Measurements from ENCODE around the gene PHKG2.

PHKG2 gene

DNA sequence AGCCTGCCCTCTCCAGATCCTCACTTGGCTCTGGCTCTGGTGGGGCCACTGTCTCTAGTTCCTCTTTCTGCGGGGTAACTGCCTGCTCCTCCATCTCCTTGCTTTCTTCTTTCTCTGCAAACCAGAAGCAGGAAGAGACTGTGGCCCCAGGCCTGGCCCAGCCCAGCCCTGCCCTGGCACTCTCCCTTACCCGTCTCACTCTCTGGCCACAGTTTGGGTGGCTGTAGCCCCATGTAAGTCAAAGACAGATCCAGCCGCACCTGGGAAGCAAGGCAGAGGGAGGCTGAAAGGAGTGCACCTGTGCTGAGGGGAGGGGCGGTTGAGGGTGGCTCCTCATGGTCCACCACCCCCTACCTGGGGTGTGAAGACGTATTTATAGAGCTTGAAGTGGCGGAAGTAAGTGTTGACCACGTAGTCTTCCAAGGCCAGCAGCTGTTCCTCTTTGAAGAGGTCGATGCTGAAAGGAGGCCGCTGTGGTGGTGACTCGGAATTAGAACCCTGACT lies 10.8 kb downstream of the PHKG2 start:
- DNase-seq, result no peak

DNA sequence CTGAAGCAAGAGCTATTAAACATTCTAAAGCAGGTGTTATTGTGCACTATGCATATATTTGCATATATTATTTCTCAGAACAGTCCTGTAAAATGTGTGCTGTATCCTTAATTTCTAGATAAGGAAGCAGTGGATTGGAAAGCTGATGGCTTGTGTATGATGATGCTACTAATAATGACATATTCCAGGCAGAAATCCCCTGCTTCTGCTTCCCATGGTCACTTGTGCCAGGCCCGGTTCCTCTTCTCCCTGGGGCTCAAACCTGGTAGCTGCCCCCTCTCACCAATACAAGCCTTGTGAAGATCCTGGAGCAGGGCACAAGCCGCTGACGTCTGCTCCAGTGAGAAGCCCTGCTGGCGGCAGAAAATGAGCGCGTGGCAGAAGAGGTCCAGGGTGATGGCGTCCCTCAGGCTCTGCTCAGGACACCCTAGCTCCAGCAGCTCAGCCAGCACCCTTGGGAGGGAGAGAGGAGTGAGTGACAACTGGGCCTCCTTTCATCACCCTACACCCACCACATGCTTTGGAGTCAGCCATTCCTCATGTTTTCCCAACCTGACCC lies 11.9 kb downstream of the PHKG2 start:
- DNase-seq, result no peak

DNA sequence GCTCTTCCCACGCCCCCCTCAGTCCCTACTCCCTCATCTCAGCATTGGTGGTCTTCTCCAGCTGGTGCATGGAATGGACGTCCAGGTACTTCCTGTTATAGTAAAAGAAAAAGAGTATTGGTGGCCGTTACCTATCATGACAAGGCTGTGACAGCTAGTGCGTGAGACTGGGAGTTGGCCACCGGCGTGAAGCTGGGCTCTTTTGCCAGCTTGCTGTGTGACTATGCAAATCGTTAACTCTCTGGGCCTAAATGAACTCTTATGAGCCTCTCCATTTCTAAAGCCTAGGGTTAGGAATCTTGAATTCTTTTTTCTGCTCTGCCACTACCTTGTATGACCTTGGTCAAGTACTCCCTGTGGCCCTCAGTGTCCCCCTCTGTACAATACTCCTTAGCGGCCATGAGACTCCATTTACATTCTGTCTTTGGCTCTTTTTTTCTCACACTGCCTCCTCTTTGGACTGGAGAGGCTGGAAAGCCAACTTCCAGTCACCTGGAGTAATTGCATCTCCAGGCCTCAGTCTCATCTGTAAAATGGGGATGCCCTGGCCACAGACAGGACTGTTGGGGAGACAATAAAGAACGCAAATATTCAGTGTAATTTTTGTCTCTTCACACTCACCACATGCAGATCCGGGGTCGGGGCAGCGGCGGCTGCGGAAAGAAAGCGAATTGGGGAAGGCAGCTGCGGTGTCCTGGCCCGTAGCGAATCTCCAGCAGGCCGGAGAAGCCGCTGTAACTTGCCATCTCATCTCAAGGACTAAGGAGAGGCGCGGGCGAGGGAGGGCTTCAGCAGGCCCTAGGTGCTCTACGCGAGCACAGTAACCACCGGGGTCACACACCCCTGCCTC lies 12.6 kb downstream of the PHKG2 start:
- no peak for DNase-seq

DNA sequence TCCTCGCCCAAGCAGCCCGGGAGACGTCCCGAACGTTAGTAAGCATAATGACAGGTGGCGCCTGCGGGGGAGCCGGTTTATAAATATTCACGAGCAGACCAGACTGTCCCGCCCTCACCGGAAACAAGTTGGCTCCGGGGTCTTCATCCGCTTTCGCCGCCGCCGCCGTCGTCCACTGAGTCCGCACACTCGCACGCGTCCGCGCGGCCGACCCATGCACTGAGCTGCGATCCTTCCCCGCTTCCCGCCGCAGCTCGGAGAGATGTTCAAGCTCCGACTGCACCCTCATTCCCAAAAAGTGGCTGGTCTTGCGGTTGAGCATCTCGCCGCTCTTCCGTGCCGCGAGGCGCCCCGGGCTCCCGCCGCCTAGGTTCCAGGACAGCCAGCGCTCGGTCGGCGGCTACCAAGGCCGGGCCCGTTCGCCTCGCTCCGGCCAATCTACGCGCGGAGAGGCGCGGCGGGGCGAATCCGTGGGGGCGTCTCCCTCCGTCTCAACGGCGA lies 13.3 kb downstream of the PHKG2 start:
- DNase-seq, result peak; percentile 61

DNA sequence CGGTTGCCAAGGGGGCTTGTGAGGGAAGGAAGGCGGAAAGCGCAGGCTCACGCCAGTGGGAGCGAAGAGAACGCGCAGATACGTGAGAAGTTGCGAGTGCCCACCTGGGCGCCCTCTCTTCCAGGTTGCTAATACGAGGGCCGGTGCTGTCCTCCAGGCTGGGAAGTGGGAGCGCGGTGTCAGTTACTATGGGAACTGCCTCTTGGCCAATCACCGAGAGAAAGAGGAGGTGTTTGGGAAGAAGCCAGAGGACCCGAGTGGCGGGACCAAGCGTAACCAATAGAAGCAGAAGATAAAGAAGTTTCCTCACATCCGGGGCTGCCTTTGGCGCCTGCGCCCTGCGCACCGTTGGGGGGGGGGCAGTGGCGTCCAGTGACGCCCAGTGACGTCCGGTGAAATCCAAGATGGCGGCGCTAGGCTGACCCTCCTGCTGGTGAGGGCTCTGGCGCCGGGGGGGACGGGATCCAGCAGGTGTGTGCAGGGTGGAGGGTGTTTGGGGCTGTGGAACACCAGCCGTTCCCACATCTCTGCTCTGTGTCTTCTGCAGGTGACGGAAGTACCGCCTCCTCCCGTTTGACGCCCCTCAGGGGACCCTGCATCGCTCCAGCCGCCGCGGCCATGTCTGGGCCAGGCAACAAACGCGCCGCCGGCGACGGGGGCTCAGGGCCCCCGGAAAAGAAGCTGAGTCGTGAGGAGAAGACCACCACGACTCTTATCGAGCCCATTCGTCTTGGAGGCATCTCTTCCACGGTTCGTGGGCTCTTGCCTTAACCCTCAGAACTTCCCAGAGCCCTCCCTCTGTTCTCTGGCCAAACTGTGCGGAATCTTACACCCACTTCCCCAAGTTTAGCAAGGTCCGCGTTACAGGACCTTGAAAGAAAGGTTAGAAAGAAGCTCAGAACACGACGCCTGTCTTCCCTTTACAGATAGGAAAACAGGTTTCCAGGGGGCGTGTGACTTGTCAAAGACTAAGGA lies 14.0 kb downstream of the PHKG2 start, which contains the start of the genes CFAP119 and RNF40:
CFAP119 (minus strand) TSS at position 135 of the 975 bp plus-strand sequence. CDS start 314 bp downstream, outside the sequence.
RNF40 (plus strand) TSS at position 395 of the 975 bp plus-strand sequence; CDS start at position 619, 224 bp downstream.
- DNase-seq, result peak; percentile 99

DNA sequence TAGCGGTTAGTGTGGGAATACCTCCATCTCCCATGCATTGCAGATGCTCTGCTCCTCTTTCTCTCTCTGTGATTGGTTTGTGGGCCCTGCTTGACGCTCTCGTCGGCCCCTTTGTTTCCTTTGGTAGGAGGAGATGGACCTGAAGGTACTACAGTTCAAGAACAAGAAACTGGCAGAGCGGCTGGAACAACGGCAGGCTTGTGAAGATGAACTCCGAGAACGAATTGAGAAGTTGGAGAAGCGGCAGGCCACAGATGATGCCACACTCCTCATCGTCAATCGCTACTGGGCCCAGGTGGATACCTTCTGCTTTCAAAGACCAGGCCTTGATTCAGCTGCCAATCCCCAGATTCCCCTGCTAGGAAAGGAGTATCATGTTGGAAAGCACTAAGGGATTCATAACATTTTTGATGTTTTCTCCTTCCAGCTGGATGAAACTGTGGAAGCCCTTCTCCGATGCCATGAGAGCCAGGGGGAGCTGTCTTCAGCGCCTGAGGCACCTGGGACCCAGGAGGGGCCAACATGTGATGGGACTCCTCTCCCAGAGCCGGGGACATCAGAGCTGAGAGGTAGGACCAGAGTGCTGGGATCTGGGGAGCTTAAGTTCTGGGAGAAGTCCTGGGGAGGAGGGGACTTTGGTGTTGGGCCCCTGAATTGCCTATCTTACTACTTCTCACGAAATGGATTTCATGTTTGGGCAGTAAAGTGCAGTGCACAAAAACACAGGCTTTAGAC lies 14.9 kb downstream of the PHKG2 start:
- no peak for DNase-seq

DNA sequence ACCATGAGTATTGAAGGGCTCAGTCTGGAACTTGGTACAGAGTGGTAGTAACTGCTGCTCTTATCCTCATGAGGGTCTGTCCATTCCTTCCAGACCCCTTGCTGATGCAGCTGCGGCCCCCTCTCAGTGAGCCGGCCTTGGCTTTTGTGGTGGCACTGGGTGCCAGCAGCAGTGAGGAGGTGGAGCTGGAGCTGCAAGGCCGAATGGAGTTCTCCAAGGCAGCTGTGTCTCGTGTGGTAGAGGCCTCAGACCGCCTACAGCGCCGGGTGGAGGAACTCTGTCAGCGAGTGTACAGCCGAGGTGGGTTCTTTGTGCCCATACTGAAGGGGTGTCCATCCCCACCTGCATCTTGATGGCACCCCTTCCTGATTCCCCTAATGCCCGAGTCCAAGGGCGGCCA lies 15.9 kb downstream of the PHKG2 start:
- DNase-seq, result no peak

DNA sequence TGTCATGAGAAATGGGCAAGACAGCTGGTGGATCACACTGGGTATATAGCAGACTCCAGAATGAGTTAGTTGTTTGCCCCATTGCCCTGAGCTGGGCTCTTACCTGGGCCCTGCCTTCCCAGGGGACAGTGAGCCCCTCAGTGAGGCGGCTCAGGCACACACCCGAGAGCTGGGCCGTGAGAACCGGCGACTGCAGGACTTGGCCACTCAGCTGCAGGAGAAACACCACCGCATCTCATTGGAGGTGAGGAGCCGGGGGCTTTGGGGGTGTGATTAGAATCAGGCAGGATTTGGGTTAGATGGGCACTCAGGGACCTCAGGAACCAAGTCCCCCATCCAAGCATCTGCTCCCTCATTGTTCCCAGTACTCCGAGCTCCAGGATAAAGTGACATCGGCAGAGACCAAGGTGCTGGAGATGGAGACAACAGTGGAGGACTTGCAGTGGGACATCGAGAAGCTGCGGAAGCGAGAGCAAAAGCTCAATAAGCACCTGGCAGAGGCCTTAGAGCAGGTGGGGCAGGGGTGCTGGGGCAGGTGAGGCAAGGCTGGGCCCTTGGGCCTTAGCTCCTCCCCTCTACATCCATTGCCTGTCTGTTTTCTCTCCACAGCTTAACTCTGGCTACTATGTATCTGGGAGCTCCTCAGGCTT lies 16.7 kb downstream of the PHKG2 start:
- no peak for DNase-seq

DNA sequence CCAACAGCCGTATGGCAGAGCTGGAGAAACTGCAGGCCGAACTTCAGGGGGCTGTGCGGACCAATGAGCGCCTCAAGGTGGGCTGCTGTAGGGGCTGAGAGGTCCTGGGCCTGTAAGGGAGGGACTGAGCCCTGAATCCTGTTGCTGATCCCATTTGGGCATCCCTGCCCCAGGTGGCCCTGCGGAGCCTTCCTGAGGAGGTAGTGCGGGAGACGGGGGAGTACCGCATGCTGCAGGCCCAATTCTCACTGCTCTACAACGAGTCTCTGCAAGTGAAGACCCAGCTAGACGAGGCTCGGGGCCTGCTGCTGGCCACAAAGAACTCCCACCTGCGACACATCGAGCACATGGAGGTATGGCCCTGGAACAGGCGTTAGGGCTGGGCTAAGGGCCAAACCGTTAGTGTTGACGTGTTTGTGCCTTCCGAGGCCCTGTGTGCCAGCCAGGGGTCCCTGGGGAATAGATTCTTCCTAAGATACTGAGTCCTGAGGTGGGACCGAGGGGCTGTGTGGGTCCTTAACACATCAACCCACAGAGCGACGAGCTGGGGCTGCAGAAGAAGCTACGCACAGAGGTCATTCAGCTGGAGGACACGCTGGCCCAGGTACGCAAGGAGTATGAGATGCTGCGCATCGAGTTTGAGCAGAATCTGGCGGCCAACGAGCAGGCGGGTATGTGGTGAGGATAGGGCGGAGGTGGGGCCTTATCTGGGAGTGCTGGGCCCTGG lies 18.1 kb downstream of the PHKG2 start:
- no peak for DNase-seq

DNA sequence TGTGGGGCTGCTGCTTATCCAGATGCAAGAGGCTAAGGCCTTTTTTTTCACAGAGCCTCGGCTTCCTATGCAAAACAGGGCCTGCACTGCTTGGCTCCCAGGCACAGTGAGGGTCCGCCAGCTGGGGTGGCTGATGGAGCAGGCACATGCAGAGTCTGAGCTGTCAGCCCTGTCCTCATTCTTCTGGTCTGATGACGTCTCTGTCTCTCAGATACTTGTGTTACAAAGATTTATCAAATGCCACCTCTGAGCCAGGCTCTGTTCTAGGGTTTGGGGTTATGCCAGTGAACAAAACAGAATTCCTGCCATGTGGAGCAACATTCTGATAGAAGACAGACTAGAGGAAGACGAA lies 18.7 kb downstream of the PHKG2 start:
- no peak for DNase-seq

DNA sequence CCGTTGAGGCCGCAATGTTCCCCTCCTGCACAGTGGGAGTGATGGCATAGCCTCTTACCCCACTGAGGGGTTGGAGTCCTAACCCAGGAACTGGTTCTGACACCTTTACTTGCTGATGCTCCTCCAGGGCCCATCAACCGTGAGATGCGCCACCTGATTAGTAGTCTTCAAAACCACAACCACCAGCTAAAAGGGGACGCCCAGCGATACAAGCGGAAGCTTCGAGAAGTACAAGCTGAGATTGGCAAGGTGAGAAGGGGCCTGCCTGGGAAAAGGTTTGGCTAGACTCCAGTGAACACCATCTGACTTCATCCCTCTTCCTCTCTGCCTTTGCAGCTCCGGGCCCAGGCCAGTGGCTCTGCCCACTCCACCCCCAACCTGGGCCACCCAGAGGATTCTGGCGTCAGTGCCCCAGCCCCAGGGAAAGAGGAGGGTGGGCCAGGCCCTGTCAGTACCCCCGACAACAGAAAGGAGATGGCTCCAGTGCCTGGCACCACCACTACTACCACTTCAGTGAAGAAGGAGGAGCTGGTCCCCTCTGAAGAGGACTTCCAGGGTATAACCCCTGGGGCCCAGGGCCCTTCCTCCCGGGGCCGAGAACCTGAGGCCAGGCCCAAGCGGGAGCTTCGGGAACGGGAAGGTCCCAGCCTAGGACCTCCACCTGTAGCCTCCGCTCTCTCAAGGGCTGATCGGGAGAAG lies 19.7 kb downstream of the PHKG2 start:
- DNase-seq, result no peak

DNA sequence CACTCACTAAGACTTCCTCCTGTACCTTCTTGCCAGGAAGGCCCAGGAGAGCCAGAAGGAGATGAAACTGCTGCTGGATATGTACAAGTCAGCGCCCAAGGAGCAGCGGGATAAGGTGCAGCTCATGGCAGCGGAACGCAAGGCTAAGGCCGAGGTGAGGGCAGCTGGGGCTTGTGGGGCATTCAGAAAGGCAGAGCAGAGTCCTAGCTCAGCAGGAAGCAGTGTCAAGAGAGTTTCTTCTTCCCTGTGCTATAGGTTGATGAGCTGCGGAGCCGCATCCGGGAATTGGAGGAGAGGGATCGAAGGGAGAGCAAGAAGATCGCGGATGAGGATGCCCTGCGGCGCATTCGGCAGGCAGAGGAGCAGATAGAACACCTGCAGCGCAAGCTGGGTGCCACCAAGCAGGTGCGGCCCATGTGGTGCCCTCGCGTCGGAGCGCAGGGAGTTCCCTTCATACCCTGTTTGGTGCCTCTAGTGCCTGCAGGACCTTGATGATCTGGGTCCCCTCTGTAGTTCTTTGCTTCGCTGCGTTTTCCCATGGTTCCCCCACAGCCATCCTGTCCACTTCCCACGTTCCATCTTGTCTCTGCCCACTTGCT lies 20.5 kb downstream of the PHKG2 start:
- DNase-seq, result no peak

DNA sequence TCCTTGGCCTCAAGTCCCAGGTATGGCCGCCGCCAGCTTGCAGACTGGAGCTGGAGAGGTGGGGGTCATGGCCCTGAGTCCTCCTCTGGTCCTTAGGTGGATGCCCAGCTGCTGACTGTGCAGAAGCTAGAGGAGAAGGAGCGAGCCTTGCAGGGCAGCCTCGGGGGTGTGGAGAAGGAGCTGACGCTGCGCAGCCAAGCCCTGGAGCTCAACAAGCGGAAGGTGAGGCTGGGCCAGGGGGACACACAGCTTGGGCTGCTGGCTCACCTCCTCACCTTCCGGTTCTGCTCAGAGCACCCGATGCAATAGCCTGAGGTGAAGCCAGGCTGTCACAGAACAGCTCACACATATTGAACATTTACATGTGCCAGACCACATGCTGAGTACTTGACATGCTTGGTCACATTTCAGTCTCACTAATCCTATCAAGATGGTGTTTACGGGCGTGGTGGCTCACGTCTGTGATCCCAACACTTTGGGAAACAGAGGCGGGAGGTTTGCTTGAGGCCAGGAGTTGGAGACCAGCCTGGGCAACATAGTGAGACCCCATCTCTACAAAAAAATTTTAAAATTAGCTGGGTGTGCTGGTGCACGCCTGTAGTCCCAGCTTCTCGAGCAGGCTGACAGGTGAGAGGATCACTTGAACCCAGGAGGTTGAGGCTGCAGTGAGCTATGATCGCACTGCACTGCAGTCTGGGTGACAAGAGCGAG lies 21.3 kb downstream of the PHKG2 start:
- DNase-seq, result no peak

DNA sequence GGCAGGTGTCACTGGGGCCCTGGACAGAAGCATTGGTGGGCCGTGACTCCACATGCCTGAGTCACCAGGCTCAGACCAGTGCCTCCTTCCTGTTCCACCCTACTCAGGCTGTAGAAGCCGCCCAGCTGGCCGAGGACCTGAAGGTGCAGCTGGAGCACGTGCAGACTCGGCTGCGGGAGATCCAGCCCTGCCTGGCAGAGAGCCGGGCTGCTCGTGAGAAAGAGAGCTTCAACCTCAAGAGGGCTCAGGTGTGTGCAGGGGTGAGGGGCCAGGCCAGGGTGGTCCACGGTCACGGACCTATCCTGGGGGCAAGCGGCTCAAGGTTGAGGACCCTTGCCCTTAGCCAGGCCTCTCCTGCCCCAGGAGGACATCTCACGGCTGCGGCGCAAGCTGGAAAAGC lies 23.5 kb downstream of the PHKG2 start:
- DNase-seq, result no peak

DNA sequence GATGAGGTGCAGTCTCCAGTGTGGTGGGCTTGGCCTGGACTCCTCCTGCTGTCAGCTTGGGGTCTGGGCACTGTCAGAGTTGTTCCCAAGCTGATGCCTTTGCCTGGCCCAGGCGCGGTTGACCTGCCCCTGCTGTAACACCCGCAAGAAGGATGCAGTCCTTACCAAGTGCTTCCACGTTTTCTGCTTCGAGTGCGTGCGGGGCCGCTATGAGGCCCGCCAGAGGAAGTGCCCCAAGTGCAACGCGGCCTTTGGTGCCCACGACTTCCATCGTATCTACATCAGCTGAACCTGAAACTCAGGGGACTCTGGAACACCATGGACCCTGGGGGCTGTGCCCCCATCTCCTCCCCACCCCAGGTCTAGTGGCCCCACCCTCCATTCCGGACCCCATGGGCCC lies 25.6 kb downstream of the PHKG2 start:
- no peak for DNase-seq

DNA sequence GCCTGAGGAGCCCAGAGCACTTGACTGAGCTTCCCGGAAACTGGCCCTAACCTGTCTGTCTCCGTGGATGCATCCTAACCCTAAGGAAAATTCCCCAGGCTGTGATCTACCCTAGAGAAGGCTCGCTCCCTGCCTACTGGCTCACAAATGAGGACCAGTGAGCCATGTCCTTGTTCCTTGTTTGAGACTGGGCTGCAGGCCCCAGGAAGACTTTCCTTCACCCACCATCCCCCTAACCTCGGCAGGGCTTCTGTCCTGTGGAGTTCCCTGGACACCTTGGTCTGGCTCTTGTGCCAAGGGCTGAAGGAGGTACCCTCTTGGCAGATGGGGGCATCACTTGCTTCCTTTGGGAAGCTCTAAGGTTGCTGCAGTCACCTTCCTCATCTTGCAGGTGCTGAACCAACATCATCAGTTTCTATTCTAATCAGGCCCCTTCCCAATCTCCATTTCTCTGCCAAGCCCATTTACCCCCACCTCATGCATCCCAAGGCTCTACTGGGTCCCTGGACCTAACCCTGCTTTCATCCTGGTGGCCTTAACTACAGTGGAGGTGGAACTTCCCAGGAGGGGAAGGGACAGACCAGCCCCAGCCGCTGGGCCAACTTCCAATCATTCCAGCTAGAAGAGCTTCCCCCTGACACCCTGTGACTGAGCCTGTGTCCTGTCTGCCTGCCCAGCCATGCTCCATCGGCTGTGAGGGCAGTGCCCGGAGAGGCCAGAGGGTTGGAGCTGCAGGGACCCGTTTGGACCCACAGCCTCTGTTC lies 26.3 kb downstream of the PHKG2 start:
- no peak for DNase-seq

DNA sequence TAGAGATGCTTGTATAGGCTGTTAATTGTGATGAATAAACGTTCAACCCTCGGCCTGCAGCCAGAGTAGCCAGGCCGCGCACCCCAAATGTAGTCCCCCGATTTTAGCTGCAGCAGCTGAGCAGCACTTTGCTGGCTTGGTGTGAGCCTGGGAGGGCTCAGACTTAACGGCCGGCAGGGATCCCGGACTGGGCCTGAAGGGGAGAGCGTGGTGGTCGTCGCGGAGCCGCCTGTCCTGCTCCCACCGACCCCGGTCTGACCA lies 26.8 kb downstream of the PHKG2 start:
- DNase-seq, result no peak

DNA sequence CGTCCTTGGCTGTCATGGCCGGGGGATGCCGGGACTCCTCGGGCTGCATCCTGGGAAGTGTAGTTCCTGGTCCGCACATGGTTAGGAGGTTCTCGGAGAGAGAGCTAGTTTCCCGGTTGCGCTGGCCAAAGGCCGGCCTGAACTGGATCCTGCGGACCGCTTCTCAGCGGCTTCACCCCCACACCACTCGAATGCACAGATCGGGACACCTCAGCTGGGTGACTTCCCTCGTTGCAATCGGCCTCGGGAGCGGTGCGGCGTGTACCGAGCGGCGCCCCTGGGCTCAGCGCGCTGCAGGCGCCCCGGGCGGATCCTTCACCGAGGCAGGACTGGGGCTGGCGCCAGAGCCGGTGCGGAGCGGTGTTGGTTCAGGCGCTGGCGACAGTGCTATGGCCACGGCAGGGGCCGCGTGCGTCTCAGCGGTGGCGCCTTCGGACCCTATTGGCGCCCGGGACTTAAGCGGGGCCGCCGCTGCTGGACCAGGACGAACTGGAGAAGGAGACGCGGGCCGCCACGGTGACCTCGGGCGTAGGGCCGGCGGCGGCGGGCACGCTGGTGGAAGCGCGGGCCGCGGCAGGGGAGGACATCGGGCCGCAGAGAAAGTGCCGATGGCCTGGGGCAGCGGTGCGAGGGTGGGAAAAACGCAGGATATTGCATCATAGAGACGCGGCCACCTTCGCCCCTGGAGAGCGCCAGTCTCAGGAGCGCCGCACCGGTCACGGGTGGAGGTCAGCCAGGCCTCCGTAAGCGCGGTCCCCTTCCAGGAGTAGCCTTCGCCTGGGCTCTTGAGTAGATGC lies 27.4 kb downstream of the PHKG2 start:
- peak; percentile 33 for DNase-seq

Data from NCI-H345 (cell line).